ENCODE measurements around the gene ZFYVE28. TPM values are rescaled to one million over a fixed set of nuclear protein-coding genes. Genes with fewer than 3 reads are reported as not detected.

ZFYVE28 gene
- total RNA-seq, 2 experiments from 2014 or later: 6.1 to 6.3 TPM

- DNase-seq (no peak), ATAC-seq (no peak)
- no peak overlapping the region for H3K4me3 Mint-ChIP-seq
- H3K4me1 Mint-ChIP-seq (ENCODE audit: low read depth): peaks cover 6% of the 10 kb centered on the region
- no peaks in the 10 kb centered on the region for H3K36me3 Mint-ChIP-seq (ENCODE audit: low read depth)
- H3K27me3 Mint-ChIP-seq (ENCODE audit: low read depth): peaks cover 5% of the 10 kb centered on the region
- no peaks in the 10 kb centered on the region for H3K9me3 Mint-ChIP-seq (ENCODE audit: insufficient read depth)
- CTCF ChIA-PET: no interaction called here
- POLR2A ChIA-PET: no interaction called here
- H3K27ac Mint-ChIP-seq: no peak overlapping the region
These were observed 96.9 kb downstream of the ZFYVE28 start for GRCh38 chr4:2321279-2322196.

- Mint-ChIP-seq H3K9me3 (ENCODE audit: insufficient read depth) (no peaks in the 10 kb centered on the region), H3K27me3 (ENCODE audit: low read depth) (peaks cover 3% of the 10 kb centered on the region), H3K27ac (no peak overlapping the region), H3K4me1 (ENCODE audit: low read depth) (peaks cover 6% of the 10 kb centered on the region), H3K4me3 (no peak overlapping the region), H3K36me3 (ENCODE audit: low read depth) (no peaks in the 10 kb centered on the region)
- DNase-seq: no peak
- ChIA-PET POLR2A (no interaction called here), CTCF (no interaction called here)
- ATAC-seq: no peak
These were observed 97.7 kb downstream of the ZFYVE28 start for GRCh38 chr4:2320746-2321145.

- ChIA-PET CTCF (no interaction called here), POLR2A (no interaction called here)
- Mint-ChIP-seq H3K9me3 (ENCODE audit: insufficient read depth) (no peaks in the 10 kb centered on the region), H3K4me3 (no peak overlapping the region), H3K36me3 (ENCODE audit: low read depth) (no peaks in the 10 kb centered on the region), H3K27ac (no peak overlapping the region), H3K4me1 (ENCODE audit: low read depth) (peaks cover 6% of the 10 kb centered on the region), H3K27me3 (ENCODE audit: low read depth) (peaks cover 3% of the 10 kb centered on the region)
- no peak for ATAC-seq
- DNase-seq: no peak
These were observed 98.3 kb downstream of the ZFYVE28 start for GRCh38 chr4:2320152-2320551.

GRCh38 chr4:2318885-2319284 is 99.6 kb downstream of the ZFYVE28 start:
- ChIA-PET CTCF (no interaction called here), POLR2A (no interaction called here)
- peaks cover 2% of the 10 kb centered on the region for H3K27me3 Mint-ChIP-seq (ENCODE audit: low read depth)
- no peak overlapping the region for H3K4me3 Mint-ChIP-seq
- no peaks in the 10 kb centered on the region for H3K9me3 Mint-ChIP-seq (ENCODE audit: insufficient read depth)
- DNase-seq (no peak), ATAC-seq (no peak)
- peaks cover 6% of the 10 kb centered on the region for H3K4me1 Mint-ChIP-seq (ENCODE audit: low read depth)
- H3K36me3 Mint-ChIP-seq (ENCODE audit: low read depth): no peaks in the 10 kb centered on the region
- no peak overlapping the region for H3K27ac Mint-ChIP-seq

GRCh38 chr4:2318476-2318875 is 100.0 kb downstream of the ZFYVE28 start:
- H3K4me1 Mint-ChIP-seq (ENCODE audit: low read depth): peaks cover 6% of the 10 kb centered on the region
- H3K27ac Mint-ChIP-seq: no peak overlapping the region
- no peaks in the 10 kb centered on the region for H3K9me3 Mint-ChIP-seq (ENCODE audit: insufficient read depth)
- ChIA-PET CTCF (no interaction called here), POLR2A (no interaction called here)
- DNase-seq (no peak), ATAC-seq (no peak)
- peaks cover 2% of the 10 kb centered on the region for H3K27me3 Mint-ChIP-seq (ENCODE audit: low read depth)
- H3K36me3 Mint-ChIP-seq (ENCODE audit: low read depth): no peaks in the 10 kb centered on the region
- H3K4me3 Mint-ChIP-seq: no peak overlapping the region

- H3K4me3 Mint-ChIP-seq: no peak overlapping the region
- H3K9me3 Mint-ChIP-seq (ENCODE audit: insufficient read depth): peaks cover 8% of the 10 kb centered on the region
- no peak overlapping the region for H3K27ac Mint-ChIP-seq
- ChIA-PET POLR2A (no interaction called here), CTCF (no interaction called here)
- DNase-seq (no peak), ATAC-seq (no peak)
- H3K4me1 Mint-ChIP-seq (ENCODE audit: low read depth): no peaks in the 10 kb centered on the region
- H3K36me3 Mint-ChIP-seq (ENCODE audit: low read depth): no peaks in the 10 kb centered on the region
- peaks cover 5% of the 10 kb centered on the region for H3K27me3 Mint-ChIP-seq (ENCODE audit: low read depth)
These were observed 105.1 kb downstream of the ZFYVE28 start for GRCh38 chr4:2313366-2313765.

- H3K27me3 Mint-ChIP-seq (ENCODE audit: low read depth): peaks cover 3% of the 10 kb centered on the region
- H3K4me1 Mint-ChIP-seq (ENCODE audit: low read depth): no peaks in the 10 kb centered on the region
- no peak overlapping the region for H3K27ac Mint-ChIP-seq
- ATAC-seq (no peak), DNase-seq (no peak)
- peaks cover 3% of the 10 kb centered on the region for H3K36me3 Mint-ChIP-seq (ENCODE audit: low read depth)
- ChIA-PET POLR2A (no interaction called here), CTCF (no interaction called here)
- H3K4me3 Mint-ChIP-seq: no peak overlapping the region
- H3K9me3 Mint-ChIP-seq (ENCODE audit: insufficient read depth): peaks cover 15% of the 10 kb centered on the region
These were observed 111.6 kb downstream of the ZFYVE28 start for GRCh38 chr4:2306773-2307410.

- H3K36me3 Mint-ChIP-seq (ENCODE audit: low read depth): peaks cover 3% of the 10 kb centered on the region
These were observed 112.5 kb downstream of the ZFYVE28 start for GRCh38 chr4:2305766-2306501.

GRCh38 chr4:2304877-2305561 is 113.4 kb downstream of the ZFYVE28 start:
- no peak for ATAC-seq
- Mint-ChIP-seq H3K4me1 (ENCODE audit: low read depth) (no peaks in the 10 kb centered on the region), H3K36me3 (ENCODE audit: low read depth) (peaks cover 3% of the 10 kb centered on the region), H3K27me3 (ENCODE audit: low read depth) (peaks cover 3% of the 10 kb centered on the region), H3K27ac (no peak overlapping the region), H3K4me3 (no peak overlapping the region), H3K9me3 (ENCODE audit: insufficient read depth) (peaks cover 11% of the 10 kb centered on the region)
- no peak for DNase-seq
- POLR2A ChIA-PET: no interaction called here
- CTCF ChIA-PET: no interaction called here

More at GRCh38 chr4:2305766-2306501, 112.5 kb downstream of the ZFYVE28 start:
- ChIA-PET CTCF (no interaction called here), POLR2A (no interaction called here)
- Mint-ChIP-seq H3K27ac (no peak overlapping the region), H3K4me3 (no peak overlapping the region), H3K4me1 (ENCODE audit: low read depth) (no peaks in the 10 kb centered on the region), H3K27me3 (ENCODE audit: low read depth) (peaks cover 3% of the 10 kb centered on the region), H3K9me3 (ENCODE audit: insufficient read depth) (peaks cover 15% of the 10 kb centered on the region)
- no peak for DNase-seq
- no peak for ATAC-seq

- H3K27ac Mint-ChIP-seq: no peak overlapping the region
- no peak overlapping the region for H3K4me3 Mint-ChIP-seq
- ATAC-seq: no peak
- H3K4me1 Mint-ChIP-seq (ENCODE audit: low read depth): no peaks in the 10 kb centered on the region
- H3K36me3 Mint-ChIP-seq (ENCODE audit: low read depth): peaks cover 3% of the 10 kb centered on the region
- H3K9me3 Mint-ChIP-seq (ENCODE audit: insufficient read depth): peaks cover 10% of the 10 kb centered on the region
- CTCF ChIA-PET: no interaction called here
- peaks cover under 1% of the 10 kb centered on the region for H3K27me3 Mint-ChIP-seq (ENCODE audit: low read depth)
- POLR2A ChIA-PET: no interaction called here
- no peak for DNase-seq
These were observed 114.0 kb downstream of the ZFYVE28 start for GRCh38 chr4:2304321-2304876.

- H3K36me3 Mint-ChIP-seq (ENCODE audit: low read depth): peaks cover 3% of the 10 kb centered on the region
- peaks cover 7% of the 10 kb centered on the region for H3K9me3 Mint-ChIP-seq (ENCODE audit: insufficient read depth)
- no peaks in the 10 kb centered on the region for H3K4me1 Mint-ChIP-seq (ENCODE audit: low read depth)
- DNase-seq (no peak), ATAC-seq (no peak)
- H3K27me3 Mint-ChIP-seq (ENCODE audit: low read depth): no peaks in the 10 kb centered on the region
- no peak overlapping the region for H3K4me3 Mint-ChIP-seq
- POLR2A ChIA-PET: no interaction called here
- no peak overlapping the region for H3K27ac Mint-ChIP-seq
- CTCF ChIA-PET: no interaction called here
These were observed 114.6 kb downstream of the ZFYVE28 start for GRCh38 chr4:2303686-2304320.

Measured in activated CD8-positive, alpha-beta T cell treated with anti-CD3 and anti-CD28 coated beads, Interleukin-2, amount 10 ng/mL, durations not matched to agents 7 days and 5 days (primary cell).